MCF 10A (cell line): ENCODE measurements around the gene HBG2. TPM values are rescaled to one million over a fixed set of nuclear protein-coding genes. Genes with fewer than 3 reads are reported as not detected.
"Not testable (repeated sequence)": the region's sequence is repeated elsewhere in the genome, so short reads cannot be mapped to it uniquely, and the experiment has no call there.

Source experiments
- BruUV-seq: library from RNA; stranded (reverse); fragments of 400-500 nt; replicated peaks from 2 replicates; lab custom pipeline; 2021; lab: Mats Ljungman, UMichigan
- CTCF ChIA-PET: fragments of 300-600 bp; sonication (Branson Sonifier 250); formaldehyde crosslinking; extraction: SDS; loops from one replicate; lab custom pipeline; 2021; ENCODE audit warnings: antibody characterized with exemption, inconsistent platforms; lab: Yijun Ruan, JAX
- POLR2A ChIA-PET: fragments of 300-600, 350-650 bp; sonication (Branson Sonifier 250); formaldehyde crosslinking; extraction: SDS; loops from one replicate; lab custom pipeline; 2020; ENCODE audit warnings: antibody characterized with exemption, inconsistent platforms; lab: Yijun Ruan, JAX
- DNase-seq: peaks from one replicate; pipeline ENCODE4 v3.0.0-alpha.2; 2018; ENCODE audit not compliant: unreplicated experiment
- H3K27ac Mint-ChIP-seq: one replicate; pipeline ENCODE4 v1.8.0; 2022; ENCODE audit warnings: mild to moderate bottlenecking, low read depth, mixed read lengths; ENCODE audit not compliant: unreplicated experiment
- H3K27me3 Mint-ChIP-seq: one replicate; pipeline ENCODE4 v1.8.0; 2022; ENCODE audit warnings: mixed read lengths; ENCODE audit not compliant: insufficient read depth, unreplicated experiment
- H3K36me3 Mint-ChIP-seq: one replicate; pipeline ENCODE4 v1.8.0; 2022; ENCODE audit warnings: mild to moderate bottlenecking, moderate library complexity, mixed read lengths; ENCODE audit not compliant: insufficient read depth, unreplicated experiment
- H3K4me1 Mint-ChIP-seq: one replicate; pipeline ENCODE4 v1.8.0; 2022; ENCODE audit warnings: mixed read lengths; ENCODE audit not compliant: insufficient read depth, unreplicated experiment
- H3K4me3 Mint-ChIP-seq: one replicate; pipeline ENCODE4 v1.8.0; 2022; ENCODE audit warnings: mild to moderate bottlenecking, moderate library complexity, mixed read lengths; ENCODE audit not compliant: unreplicated experiment
- H3K9me3 Mint-ChIP-seq: one replicate; pipeline ENCODE4 v1.8.0; 2022; ENCODE audit warnings: mixed read lengths; ENCODE audit not compliant: unreplicated experiment
- intact Hi-C: fragments of 100-400 bp; cut with micrococcal nuclease; formaldehyde crosslinking; loops from 2 replicates; pipeline ENCODE4 v1.14.1; 2022
- total RNA-seq: library from RNA; stranded (reverse); gene quantifications from 2 replicates; pipeline ENCODE4 v1.2.3, GENCODE V29; 2022
- TF ChIP-seq, protein P1 (sequence below): fragments of 200-600 bp; IDR thresholded peaks from one replicate; pipeline ENCODE4 v1.8.0; 2022; ENCODE audit warnings: antibody characterized with exemption, mild to moderate bottlenecking; ENCODE audit not compliant: unreplicated experiment

HBG2 gene
- total RNA-seq, 1 experiment from 2014 or later: not detected

DNA sequence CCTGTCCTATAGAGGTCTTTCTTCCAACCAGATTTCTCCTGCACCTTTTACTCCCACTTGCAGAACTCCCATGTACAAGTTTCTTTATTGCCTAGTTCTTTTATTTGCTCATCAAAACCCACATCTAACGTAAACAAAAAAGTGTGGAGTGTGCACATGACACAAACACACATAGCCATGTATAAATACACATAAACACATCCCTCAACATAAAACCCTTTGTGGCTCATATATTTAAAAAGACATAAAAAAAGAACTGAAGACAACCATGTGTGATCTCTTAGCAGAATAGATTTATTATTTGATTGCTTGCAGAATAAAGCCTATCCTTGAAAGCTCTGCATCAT, 1.7 kb downstream of the HBG2 start:
- intact Hi-C loops: no loop called here
- no peak overlapping the region for H3K27ac Mint-ChIP-seq

DNA sequence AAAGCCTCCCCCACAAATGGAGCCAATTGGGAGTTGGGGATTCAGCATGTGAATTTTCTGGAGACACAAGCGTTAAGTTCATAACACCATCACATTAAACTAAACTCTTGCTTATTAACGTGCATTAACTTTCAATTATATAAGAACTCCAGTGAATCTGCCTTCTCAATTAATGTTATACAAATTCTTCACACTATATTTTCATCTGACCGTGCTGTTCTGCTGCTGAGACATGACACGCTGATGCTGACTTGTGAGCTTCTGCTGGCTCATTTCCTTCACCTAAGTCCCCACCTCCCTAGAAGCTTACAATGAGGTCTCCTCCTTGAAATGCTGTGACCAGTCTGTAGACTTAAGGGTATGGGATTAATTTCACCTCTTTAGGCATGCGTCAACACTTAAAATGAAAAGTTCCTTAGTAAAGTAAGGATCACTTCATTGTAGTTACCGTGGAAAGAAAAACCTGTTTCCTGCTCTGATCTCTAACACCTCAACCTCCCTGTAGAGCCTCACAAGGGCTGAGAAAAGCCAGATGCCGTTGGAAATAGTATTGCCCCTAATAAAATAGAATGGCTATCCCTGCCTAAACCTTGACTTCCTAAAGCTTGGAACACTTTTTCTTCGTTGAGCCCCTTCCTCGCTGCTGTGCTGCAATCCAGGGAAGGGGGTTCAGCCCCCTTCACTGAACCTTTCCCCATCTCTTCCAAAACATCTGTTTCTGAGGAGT, 2.2 kb downstream of the HBG2 start:
- ChIA-PET POLR2A (no interaction called here), CTCF (no interaction called here)
- no peak overlapping the region for H3K4me3 Mint-ChIP-seq
- no TSS peak for BruUV-seq
- peaks cover 27% of the 10 kb centered on the region for H3K27me3 Mint-ChIP-seq
- intact Hi-C loops: no loop called here
- H3K4me1 Mint-ChIP-seq: peaks cover 12% of the 10 kb centered on the region
- H3K9me3 Mint-ChIP-seq: no peaks in the 10 kb centered on the region
- no peaks in the 10 kb centered on the region for H3K36me3 Mint-ChIP-seq
- H3K27ac Mint-ChIP-seq: no peak overlapping the region
- TF ChIP-seq, protein P1, sequence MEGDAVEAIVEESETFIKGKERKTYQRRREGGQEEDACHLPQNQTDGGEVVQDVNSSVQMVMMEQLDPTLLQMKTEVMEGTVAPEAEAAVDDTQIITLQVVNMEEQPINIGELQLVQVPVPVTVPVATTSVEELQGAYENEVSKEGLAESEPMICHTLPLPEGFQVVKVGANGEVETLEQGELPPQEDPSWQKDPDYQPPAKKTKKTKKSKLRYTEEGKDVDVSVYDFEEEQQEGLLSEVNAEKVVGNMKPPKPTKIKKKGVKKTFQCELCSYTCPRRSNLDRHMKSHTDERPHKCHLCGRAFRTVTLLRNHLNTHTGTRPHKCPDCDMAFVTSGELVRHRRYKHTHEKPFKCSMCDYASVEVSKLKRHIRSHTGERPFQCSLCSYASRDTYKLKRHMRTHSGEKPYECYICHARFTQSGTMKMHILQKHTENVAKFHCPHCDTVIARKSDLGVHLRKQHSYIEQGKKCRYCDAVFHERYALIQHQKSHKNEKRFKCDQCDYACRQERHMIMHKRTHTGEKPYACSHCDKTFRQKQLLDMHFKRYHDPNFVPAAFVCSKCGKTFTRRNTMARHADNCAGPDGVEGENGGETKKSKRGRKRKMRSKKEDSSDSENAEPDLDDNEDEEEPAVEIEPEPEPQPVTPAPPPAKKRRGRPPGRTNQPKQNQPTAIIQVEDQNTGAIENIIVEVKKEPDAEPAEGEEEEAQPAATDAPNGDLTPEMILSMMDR: no peak
- no peak for DNase-seq

More for the DNA sequence above, 1.7 kb downstream of the HBG2 start:
- Mint-ChIP-seq H3K4me3 (no peak overlapping the region), H3K27me3 (peaks cover 22% of the 10 kb centered on the region), H3K4me1 (peaks cover 12% of the 10 kb centered on the region), H3K36me3 (no peaks in the 10 kb centered on the region), H3K9me3 (no peaks in the 10 kb centered on the region)
- TF ChIP-seq, protein P1: no peak
- no TSS peak for BruUV-seq
- no peak for DNase-seq
- ChIA-PET CTCF (no interaction called here), POLR2A (no interaction called here)

DNA sequence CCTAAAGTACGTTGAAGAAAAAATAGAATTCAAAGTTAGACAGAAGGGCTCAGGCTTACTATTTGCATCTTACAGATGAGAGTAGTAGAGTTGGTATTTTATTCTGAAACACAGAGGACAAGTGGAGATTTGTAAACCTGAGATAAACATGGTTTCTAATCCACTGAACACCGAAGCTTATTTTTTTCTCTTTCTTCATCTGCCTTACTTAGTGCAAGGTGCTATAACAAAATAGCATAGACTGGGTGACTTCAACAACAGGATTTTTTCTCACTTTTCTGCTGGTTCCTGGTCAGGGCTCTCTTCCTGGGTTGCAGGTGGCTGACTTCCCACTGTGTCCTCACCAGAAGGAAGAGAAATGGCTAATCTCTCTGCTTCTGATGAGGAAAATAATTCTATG, 2.8 kb downstream of the HBG2 start:
- TF ChIP-seq, protein P1: no peak
- Mint-ChIP-seq H3K4me1 (peaks cover 12% of the 10 kb centered on the region), H3K9me3 (no peaks in the 10 kb centered on the region), H3K4me3 (no peak overlapping the region), H3K27me3 (peaks cover 33% of the 10 kb centered on the region), H3K36me3 (no peaks in the 10 kb centered on the region), H3K27ac (no peak overlapping the region)
- intact Hi-C loops: no loop called here
- ChIA-PET POLR2A (no interaction called here), CTCF (no interaction called here)
- no TSS peak for BruUV-seq
- DNase-seq: no peak

DNA sequence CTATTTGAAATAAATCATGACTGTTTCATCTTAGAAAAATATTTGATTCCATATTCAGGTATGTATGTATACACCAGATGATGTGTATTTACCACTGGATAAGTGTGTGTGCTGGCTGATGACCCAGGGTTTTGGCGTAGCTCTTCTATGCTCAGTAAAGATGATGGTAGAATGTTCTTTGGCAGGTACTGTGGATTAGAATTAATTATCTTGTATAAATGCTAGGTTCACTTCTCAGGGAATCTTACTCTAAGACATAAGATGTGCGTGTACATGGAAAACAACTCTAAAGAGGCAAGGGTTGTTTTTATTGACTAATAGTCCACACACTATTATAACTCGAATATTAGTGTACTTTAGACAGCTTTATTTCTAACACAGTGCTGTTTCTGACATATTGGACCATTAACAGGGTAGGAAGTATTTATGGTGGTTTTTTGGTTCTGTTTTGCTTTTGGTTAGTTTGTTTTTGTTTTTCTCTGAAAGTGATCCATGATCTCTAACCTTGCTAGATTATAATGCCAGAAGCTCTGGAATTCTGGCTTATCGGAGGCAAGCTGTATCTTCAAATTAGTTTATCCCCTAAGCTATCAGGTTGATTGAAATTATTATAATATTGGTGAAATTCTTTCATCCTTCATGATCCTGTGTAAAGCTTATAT, 3.9 kb downstream of the HBG2 start:
- no peak overlapping the region for H3K4me3 Mint-ChIP-seq
- H3K27me3 Mint-ChIP-seq: peaks cover 44% of the 10 kb centered on the region
- POLR2A ChIA-PET: no interaction called here
- H3K27ac Mint-ChIP-seq: no peak overlapping the region
- DNase-seq: no peak
- CTCF ChIA-PET: interaction anchor here (0.7 kb wide), 1 partner anchor 132 kb away, joined by 4 read pairs; no protein-coding TSS in a partner anchor
- intact Hi-C loops: no loop called here
- H3K4me1 Mint-ChIP-seq: peaks cover 12% of the 10 kb centered on the region
- H3K36me3 Mint-ChIP-seq: no peaks in the 10 kb centered on the region
- TF ChIP-seq, protein P1: no peak
- H3K9me3 Mint-ChIP-seq: no peaks in the 10 kb centered on the region
- BruUV-seq: no TSS peak

DNA sequence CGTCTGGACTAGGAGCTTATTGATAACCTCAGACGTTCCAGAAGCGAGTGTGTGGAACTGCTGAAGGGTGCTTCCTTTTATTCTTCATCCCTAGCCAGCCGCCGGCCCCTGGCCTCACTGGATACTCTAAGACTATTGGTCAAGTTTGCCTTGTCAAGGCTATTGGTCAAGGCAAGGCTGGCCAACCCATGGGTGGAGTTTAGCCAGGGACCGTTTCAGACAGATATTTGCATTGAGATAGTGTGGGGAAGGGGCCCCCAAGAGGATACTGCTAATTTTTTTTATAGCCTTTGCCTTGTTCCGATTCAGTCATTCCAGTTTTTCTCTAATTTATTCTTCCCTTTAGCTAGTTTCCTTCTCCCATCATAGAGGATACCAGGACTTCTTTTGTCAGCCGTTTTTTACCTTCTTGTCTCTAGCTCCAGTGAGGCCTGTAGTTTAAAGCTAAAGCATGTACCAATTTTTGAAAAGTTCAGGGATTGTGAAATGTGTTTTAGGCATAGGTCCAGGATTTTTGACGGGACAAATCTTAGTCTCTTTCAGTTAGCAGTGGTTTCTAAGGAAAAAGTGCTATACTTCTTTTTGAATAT, 4.7 kb downstream of the HBG2 start, which contains the start of gene HBG1:
Gene HBG1 (minus strand): TSS at position 51 of the 590 bp plus-strand sequence. CDS start 53 bp downstream, outside the sequence.
- POLR2A ChIA-PET, H3K27ac Mint-ChIP-seq, H3K9me3 Mint-ChIP-seq, CTCF ChIA-PET, H3K4me1 Mint-ChIP-seq, DNase-seq, intact Hi-C loops, H3K36me3 Mint-ChIP-seq, H3K4me3 Mint-ChIP-seq, BruUV-seq: not testable (repeated sequence)
- H3K27me3 Mint-ChIP-seq: peaks cover 52% of the 10 kb centered on the region

DNA sequence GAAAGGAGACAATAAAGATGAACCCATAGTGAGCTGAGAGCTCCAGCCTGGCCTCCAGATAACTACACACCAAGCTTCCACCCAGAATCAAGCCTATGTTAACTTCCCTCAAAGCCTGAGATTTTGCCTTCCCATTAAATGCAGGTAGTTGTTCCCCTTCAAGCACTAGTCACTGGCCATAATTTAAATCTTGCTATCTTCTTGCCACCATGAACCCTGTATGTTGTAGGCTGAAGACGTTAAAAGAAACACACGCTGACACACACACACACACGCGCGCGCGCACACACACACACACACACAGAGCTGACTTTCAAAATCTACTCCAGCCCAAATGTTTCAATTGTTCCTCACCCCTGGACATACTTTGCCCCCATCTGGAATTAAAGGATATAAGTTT, 6.1 kb downstream of the HBG2 start:
- CTCF ChIA-PET: interaction anchor here (0.7 kb wide), 1 partner anchor 10 kb away, joined by 4 read pairs; no protein-coding TSS in a partner anchor
- POLR2A ChIA-PET: not testable (repeated sequence)

More for the DNA sequence above, 6.1 kb downstream of the HBG2 start:
- H3K4me3 Mint-ChIP-seq, BruUV-seq, H3K27ac Mint-ChIP-seq, H3K9me3 Mint-ChIP-seq, H3K4me1 Mint-ChIP-seq, DNase-seq, intact Hi-C loops, H3K36me3 Mint-ChIP-seq: not testable (repeated sequence)
- peaks cover 56% of the 10 kb centered on the region for H3K27me3 Mint-ChIP-seq
